T-helper 17 cell (primary cell): ENCODE measurements around the gene MMP25. TPM values are rescaled to one million over a fixed set of nuclear protein-coding genes. Genes with fewer than 3 reads are reported as not detected.
"Not testable (repeated sequence)": the region's sequence is repeated elsewhere in the genome, so short reads cannot be mapped to it uniquely, and the experiment has no call there.

Source experiments
- ATAC-seq: fragments of 150-1000 bp; cut with Tn5 transposase; 2 replicates; pipeline ENCODE4 v1.10.0; 2021; ENCODE audit warnings: mild to moderate bottlenecking, moderate library complexity
- DNase-seq, 3 donors: peaks; one replicate each; pipeline versions ENCODE4 v3.0.0 to v3.0.0-alpha.2; 2020 to 2021
- H3K9me3 ChIP-seq: one replicate; pipeline ENCODE4 v1.7.0; 2013; ENCODE audit warnings: low read length, mild to moderate bottlenecking; ENCODE audit not compliant: control insufficient read depth, poor library complexity, severe bottlenecking
- H3K27ac Mint-ChIP-seq: one replicate; pipeline ENCODE4 v1.8.0; 2022; ENCODE audit warnings: mild to moderate bottlenecking, moderate library complexity, mixed read lengths
- H3K27me3 Mint-ChIP-seq: one replicate; pipeline ENCODE4 v1.8.0; 2022; ENCODE audit warnings: mixed read lengths
- H3K36me3 Mint-ChIP-seq: one replicate; pipeline ENCODE4 v1.8.0; 2022; ENCODE audit warnings: low read depth, mixed read lengths
- H3K4me1 Mint-ChIP-seq: one replicate; pipeline ENCODE4 v1.8.0; 2022; ENCODE audit warnings: mild to moderate bottlenecking, mixed read lengths
- H3K4me3 Mint-ChIP-seq: one replicate; pipeline ENCODE4 v1.8.0; 2022; ENCODE audit warnings: mild to moderate bottlenecking, moderate library complexity, mixed read lengths
- total RNA-seq, 4 donors: library from RNA in 2 of 4; stranded (reverse) in 2 of 4; gene quantifications; one replicate each; pipeline ENCODE4 v1.2.3 and lab custom pipeline; 2022 to 2026

MMP25 gene
- total RNA-seq, 2 donors from 2014 or later, result 1.4 to 1.5 TPM

GRCh38 chr16:3049921-3050481 lies 3.6 kb downstream of the MMP25 start:
- H3K36me3 Mint-ChIP-seq, result peaks cover 5% of the 10 kb centered on the region
- DNase-seq (no peak), ATAC-seq (no peak)
- H3K27me3 Mint-ChIP-seq, result peaks cover 15% of the 10 kb centered on the region
- no peaks in the 10 kb centered on the region for H3K9me3 ChIP-seq
- H3K27ac Mint-ChIP-seq, result no peak overlapping the region
- H3K4me1 Mint-ChIP-seq, result peaks cover 25% of the 10 kb centered on the region
- no peak overlapping the region for H3K4me3 Mint-ChIP-seq

DNA sequence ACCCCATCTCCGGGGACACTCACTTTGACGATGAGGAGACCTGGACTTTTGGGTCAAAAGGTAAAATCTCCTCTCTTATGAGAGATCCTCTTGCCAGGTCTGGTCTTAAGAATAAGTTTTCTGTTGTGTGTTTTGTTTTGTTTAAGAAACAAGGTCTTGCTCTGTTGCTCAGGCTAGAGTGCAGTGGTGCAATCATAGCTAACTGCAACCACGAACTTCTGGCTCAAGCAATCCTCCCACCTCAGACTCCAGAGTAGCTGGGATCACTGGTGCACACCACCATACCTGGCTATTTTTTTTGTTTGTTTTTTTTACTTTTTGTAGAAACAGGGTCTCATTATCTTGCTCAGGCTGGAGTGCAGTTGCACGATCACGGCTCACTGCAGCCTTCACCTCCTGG lies 4.1 kb downstream of the MMP25 start:
- ATAC-seq (no peak), DNase-seq (no peak)
- Mint-ChIP-seq H3K27me3 (peaks cover 13% of the 10 kb centered on the region), H3K4me1 (peaks cover 26% of the 10 kb centered on the region), H3K27ac (no peak overlapping the region), H3K36me3 (peaks cover 5% of the 10 kb centered on the region), H3K4me3 (no peak overlapping the region)
- H3K9me3 ChIP-seq, result no peaks in the 10 kb centered on the region

DNA sequence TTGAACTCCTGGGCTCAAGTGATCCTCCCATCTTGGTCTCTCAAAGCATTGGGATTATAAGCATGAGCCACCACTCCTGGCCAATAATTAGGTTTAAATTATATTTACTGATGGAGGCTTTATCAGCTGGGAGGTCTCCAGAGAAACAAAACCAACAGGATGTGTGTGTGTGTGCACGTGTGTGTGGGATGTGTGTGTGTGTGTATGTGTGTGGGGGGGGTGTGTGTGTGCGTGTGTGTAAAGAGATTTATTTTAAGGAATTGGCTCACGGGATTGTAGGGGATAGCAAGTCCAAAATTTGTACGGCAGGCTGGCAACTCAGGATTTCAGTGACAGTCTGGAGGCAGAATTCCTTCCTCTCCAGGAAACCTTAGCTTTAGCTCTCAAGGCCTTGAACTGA lies 4.6 kb downstream of the MMP25 start:
- H3K4me1 Mint-ChIP-seq, result peaks cover 26% of the 10 kb centered on the region
- H3K9me3 ChIP-seq, result no peaks in the 10 kb centered on the region
- ATAC-seq (no peak), DNase-seq (no peak)
- no peak overlapping the region for H3K4me3 Mint-ChIP-seq
- no peak overlapping the region for H3K27ac Mint-ChIP-seq
- H3K27me3 Mint-ChIP-seq, result peaks cover 13% of the 10 kb centered on the region
- peaks cover 5% of the 10 kb centered on the region for H3K36me3 Mint-ChIP-seq

DNA sequence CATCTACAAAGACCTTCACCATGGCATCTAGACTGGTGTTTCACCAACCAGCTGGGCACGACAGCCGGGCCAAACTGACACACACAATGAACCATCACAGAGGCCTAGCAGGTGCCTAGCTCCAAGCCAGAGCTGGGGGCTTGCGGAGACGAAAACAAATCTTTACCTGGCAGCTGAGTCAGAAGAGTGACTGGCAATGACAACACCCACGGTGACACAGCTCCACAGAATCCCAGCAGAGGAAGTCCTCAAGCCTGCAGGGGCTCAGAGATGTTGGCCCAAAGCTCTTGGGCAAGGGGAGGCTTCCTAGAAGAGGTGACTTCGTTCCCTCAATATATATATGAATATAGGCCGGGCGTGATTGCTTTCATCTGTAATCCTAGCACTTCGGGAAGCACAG lies 5.1 kb downstream of the MMP25 start:
- ATAC-seq (no peak), DNase-seq (no peak)
- Mint-ChIP-seq H3K27me3 (peaks cover 13% of the 10 kb centered on the region), H3K27ac (no peak overlapping the region), H3K4me1 (peaks cover 26% of the 10 kb centered on the region), H3K36me3 (peaks cover 5% of the 10 kb centered on the region), H3K4me3 (no peak overlapping the region)
- no peaks in the 10 kb centered on the region for H3K9me3 ChIP-seq

- peaks cover 13% of the 10 kb centered on the region for H3K27me3 Mint-ChIP-seq
- H3K27ac Mint-ChIP-seq, H3K4me3 Mint-ChIP-seq, DNase-seq, H3K9me3 ChIP-seq, H3K36me3 Mint-ChIP-seq: not testable (repeated sequence)
- ATAC-seq, result peak; percentile 55
- H3K4me1 Mint-ChIP-seq, result peaks cover 29% of the 10 kb centered on the region
Observed at GRCh38 chr16:3052571-3053329, 6.4 kb downstream of the MMP25 start.

DNA sequence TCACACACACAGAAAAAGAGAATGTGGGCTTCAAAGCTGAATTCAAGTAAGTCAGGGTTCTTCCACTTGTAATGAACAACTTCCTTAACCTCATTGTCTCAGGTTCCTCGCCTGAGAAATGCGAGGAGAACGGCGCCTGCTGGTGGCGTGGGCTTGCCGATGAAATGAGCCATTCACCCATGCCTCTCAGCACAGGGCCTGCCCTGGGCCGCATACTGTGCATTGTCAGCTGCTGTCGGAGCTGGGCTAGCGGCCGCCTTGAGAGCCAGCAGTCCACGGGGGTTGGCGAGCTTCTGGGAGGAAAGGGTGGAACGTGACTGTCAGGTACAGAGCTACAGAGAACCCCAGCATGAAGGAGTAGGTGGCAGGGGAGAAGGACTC lies 7.0 kb downstream of the MMP25 start:
- not testable (repeated sequence) for H3K27me3 Mint-ChIP-seq, H3K27ac Mint-ChIP-seq, H3K4me3 Mint-ChIP-seq, DNase-seq, H3K36me3 Mint-ChIP-seq, H3K9me3 ChIP-seq
- H3K4me1 Mint-ChIP-seq, result peaks cover 26% of the 10 kb centered on the region
- ATAC-seq, result peak; percentile 18

DNA sequence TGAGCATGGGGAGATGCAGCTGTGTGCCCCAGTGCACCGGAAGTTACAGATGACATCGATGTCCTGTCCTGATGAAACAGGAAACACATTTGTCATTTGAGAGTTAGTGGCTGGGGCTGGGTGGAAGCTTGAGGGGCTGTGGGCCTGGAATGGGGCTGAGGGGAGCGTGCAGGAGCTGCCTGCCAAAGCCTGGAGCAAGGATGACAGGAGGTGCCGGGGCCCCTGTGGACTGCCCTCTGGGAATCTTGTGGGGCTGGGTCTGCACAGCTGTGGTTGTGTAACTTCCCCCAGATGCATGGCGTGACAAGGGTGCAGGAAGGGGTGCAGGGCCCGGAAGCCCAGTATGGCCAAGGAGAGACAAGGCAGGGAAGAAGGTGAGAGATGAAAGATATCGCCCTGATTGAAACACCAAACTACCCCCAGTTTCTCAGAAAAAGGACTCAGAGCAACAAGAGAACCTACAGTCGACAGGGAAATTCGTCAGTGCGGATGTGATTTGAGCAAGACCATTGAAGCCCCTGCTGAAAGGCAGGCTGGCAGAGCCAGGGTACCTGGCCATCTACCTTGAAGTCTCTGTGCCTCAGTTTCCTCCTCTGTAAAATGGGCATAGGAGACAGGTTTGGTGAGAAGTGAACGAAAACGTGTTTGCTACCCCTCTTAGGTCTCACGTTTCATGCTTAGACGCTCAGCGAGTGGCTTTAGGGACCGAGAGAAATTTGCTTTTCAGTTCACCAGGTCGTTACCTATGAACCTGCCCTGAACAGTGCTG lies 8.8 kb downstream of the MMP25 start:
- peaks cover 5% of the 10 kb centered on the region for H3K36me3 Mint-ChIP-seq
- no peaks in the 10 kb centered on the region for H3K9me3 ChIP-seq
- H3K27ac Mint-ChIP-seq, result peak overlapping the region; percentile 74
- no peak for ATAC-seq
- H3K27me3 Mint-ChIP-seq, result no peaks in the 10 kb centered on the region
- no peak for DNase-seq
- H3K4me3 Mint-ChIP-seq, result peak overlapping the region; percentile 56
- H3K4me1 Mint-ChIP-seq, result peaks cover 27% of the 10 kb centered on the region

- peak overlapping the region; percentile 74 for H3K27ac Mint-ChIP-seq
- ATAC-seq, H3K36me3 Mint-ChIP-seq, DNase-seq, H3K9me3 ChIP-seq, H3K27me3 Mint-ChIP-seq: not testable (repeated sequence)
- H3K4me3 Mint-ChIP-seq, result peak overlapping the region; percentile 56
- peaks cover 28% of the 10 kb centered on the region for H3K4me1 Mint-ChIP-seq
Observed at GRCh38 chr16:3055734-3056115, 9.4 kb downstream of the MMP25 start.

DNA sequence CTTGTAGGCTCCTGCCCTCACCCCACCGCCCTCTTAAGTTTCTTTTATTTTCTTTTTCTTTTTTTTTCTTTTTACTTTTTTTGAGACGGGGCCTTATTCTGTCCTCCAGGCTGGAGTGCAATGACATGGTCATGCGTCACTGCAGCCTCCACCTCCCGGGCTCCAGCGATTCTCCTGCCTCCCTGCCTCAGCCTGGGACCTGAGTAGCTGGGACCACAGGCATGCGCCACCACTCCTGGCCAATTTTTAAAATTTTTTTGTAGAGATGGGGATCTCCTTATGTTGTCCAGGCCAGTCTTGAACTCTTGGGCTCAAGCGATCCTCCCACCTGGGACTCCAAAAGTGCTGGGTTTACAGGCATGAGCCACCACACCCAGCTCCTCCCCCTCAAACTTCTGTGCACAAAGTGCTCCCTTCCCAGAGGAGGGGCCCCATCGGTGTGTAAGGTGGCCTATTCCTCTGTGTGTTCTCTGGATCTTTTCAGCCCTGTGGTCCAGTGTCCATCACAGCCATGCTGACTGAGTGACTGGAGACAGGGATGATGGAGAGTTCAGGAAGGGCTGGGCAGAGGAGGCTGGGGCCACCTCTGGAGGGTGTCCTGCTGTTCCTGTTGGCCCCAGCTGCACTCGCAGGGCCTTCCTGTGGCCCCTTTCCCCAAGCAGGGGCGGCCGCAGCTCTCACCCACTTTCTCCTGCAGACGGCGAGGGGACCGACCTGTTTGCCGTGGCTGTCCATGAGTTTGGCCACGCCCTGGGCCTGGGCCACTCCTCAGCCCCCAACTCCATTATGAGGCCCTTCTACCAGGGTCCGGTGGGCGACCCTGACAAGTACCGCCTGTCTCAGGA lies 10.2 kb downstream of the MMP25 start:
- Mint-ChIP-seq H3K36me3 (peaks cover 5% of the 10 kb centered on the region), H3K4me3 (peak overlapping the region; percentile 21)

GRCh38 chr16:3057181-3058138 lies 11.1 kb downstream of the MMP25 start:
- H3K4me3 Mint-ChIP-seq, result peak overlapping the region; percentile 21
- DNase-seq (no peak), ATAC-seq (no peak)
- H3K4me1 Mint-ChIP-seq, result peaks cover 24% of the 10 kb centered on the region
- H3K27me3 Mint-ChIP-seq, result no peaks in the 10 kb centered on the region
- peak overlapping the region; percentile 74 for H3K27ac Mint-ChIP-seq
- peaks cover 5% of the 10 kb centered on the region for H3K36me3 Mint-ChIP-seq
- H3K9me3 ChIP-seq, result no peaks in the 10 kb centered on the region

More for the DNA sequence above, 10.2 kb downstream of the MMP25 start:
- Mint-ChIP-seq H3K4me1 (peaks cover 27% of the 10 kb centered on the region), H3K27me3 (no peaks in the 10 kb centered on the region), H3K27ac (peak overlapping the region; percentile 74)
- no peaks in the 10 kb centered on the region for H3K9me3 ChIP-seq
- ATAC-seq (no peak), DNase-seq (no peak)

- Mint-ChIP-seq H3K36me3 (peaks cover 5% of the 10 kb centered on the region), H3K27ac (peak overlapping the region; percentile 91), H3K27me3 (no peaks in the 10 kb centered on the region), H3K4me1 (peaks cover 32% of the 10 kb centered on the region), H3K4me3 (peak overlapping the region; percentile 93)
- peak in 2 of 3 donors; percentile 39 to 41 for DNase-seq
- ATAC-seq, result peak; percentile 66
- no peaks in the 10 kb centered on the region for H3K9me3 ChIP-seq
Observed at GRCh38 chr16:3058139-3059030, 12.0 kb downstream of the MMP25 start.
